OCI-LY7 (cell line): ENCODE results near the gene RAB8A.

Source experiments
- CTCF ChIP-seq: fragments of 200-600 bp; sonication (generic); conservative IDR thresholded peaks from 2 replicates; pipeline ENCODE4 v1.5.1; 2014; ENCODE audit warnings: mild to moderate bottlenecking, antibody characterized with exemption, low read length, moderate library complexity, mixed read lengths
- EZH2phosphoT487 ChIP-seq: fragments of 200-600 bp; sonication (generic); IDR thresholded peaks from 2 replicates; pipeline ENCODE4 v1.6.1; 2018; ENCODE audit warnings: low read depth, borderline replicate concordance, mild to moderate bottlenecking, mixed run types, antibody characterized with exemption, low read length, moderate library complexity, mixed read lengths

- TF ChIP-seq CTCF (no peak), EZH2phosphoT487 (no peak)
Observed at GRCh38 chr19:16160943-16161560, 49.4 kb downstream of the RAB8A start.
